HG03575 (cell line): ENCODE measurements around the gene ATF6.
A peak's percentile ranks its signal among the peaks of the same experiment; 100 is the strongest.

Experiments
- ATAC-seq: cut with Tn5 transposase; IDR thresholded peaks from one replicate; pipeline ENCODE4 v1.9.1; 2021; ENCODE audit not compliant: unreplicated experiment, insufficient number of reproducible peaks, low FRiP score; ENCODE audit errors: extremely low read depth

Gene ATF6

GRCh38 chr1:161949548-161949947 lies 183.4 kb downstream of the ATF6 start:
- ATAC-seq, result no peak

DNA sequence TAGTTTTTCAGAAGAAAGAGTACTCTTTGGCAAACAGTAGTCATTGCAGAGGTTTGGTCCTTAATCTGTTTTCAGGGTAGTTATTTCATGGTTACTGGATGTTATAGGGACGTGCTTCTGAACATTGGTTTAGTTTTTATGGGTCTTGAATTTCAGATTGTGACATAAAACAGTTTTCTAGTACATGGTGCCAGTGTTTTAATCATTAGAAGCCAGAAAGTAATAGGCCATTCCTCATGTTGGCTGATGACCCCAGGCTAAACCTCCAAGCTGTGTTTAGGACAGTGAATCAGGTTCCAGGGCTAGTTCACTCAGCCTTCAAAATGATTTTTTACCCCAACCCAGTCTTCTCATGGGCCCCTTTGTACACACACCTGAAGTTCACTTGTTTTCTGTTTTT lies 184.3 kb downstream of the ATF6 start:
- ATAC-seq, result no peak

GRCh38 chr1:161951646-161952045 lies 185.5 kb downstream of the ATF6 start:
- no peak for ATAC-seq

DNA sequence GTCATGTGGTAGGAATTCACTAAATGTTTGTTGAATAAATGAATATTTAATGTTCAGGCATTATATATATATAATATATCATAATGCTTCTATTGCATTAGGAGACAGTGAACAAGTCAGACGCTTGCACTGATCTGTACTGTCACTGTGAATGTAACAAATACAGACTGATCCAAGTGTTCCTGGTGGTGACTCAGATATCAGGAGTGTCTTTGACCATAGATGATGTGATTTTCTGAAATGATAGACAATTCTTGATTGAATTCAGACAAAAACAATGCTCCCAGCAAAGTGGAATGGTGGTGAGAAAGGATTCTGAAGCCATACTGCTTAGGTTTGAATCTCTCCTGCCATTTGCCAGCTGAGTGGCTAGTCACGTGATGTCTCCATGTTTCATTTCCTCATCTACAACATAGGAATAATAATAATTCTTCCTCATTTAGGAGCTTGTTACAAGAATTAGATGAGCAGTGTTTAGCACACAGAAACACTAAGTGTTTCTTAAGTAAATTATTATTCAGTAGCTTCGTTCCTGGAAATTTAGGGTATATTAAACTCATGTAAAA lies 186.6 kb downstream of the ATF6 start:
- ATAC-seq, result no peak

- ATAC-seq, result no peak
These were observed 187.3 kb downstream of the ATF6 start for GRCh38 chr1:161953256-161953920.

- ATAC-seq, result no peak
These were observed 187.9 kb downstream of the ATF6 start for GRCh38 chr1:161954050-161954449.

GRCh38 chr1:161954466-161954865 lies 188.3 kb downstream of the ATF6 start:
- ATAC-seq, result no peak

- no peak for ATAC-seq
These were observed 189.5 kb downstream of the ATF6 start for GRCh38 chr1:161955606-161956005.

DNA sequence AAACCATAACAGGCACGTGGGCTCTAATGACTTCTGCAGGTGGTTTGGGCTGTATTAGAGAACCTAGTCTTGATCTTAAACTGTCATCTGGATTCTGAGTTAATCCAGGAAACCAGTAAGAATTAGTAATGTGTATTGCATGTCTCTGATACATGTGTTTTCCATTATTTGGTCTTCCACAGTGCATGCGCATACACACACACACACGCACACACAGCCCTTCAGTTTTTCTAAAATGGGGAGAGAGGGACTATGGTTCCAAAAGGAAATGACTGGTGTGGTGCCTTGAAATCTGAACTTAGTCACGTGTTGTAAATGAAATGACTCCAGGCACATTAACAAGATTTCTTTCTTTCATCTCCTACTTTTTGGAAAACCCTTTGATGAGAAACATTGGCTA lies 190.0 kb downstream of the ATF6 start:
- ATAC-seq, result no peak

- no peak for ATAC-seq
These were observed 190.8 kb downstream of the ATF6 start for GRCh38 chr1:161956930-161957329.

DNA sequence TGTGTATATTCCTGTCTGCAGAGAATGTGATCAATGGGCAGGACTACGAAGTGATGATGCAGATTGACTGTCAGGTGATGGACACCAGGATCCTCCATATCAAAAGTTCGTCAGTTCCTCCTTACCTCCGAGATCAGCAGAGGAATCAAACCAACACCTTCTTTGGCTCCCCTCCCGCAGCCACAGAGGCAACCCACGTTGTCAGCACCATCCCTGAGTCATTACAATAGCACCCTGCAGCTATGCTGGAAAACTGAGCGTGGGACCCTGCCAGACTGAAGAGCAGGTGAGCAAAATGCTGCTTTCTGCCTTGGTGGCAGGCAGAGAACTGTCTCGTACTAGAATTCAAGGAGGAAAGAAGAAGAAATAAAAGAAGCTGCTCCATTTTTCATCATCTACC lies 192.3 kb downstream of the ATF6 start:
- no peak for ATAC-seq

GRCh38 chr1:161962091-161962887 lies 196.2 kb downstream of the ATF6 start:
- ATAC-seq, result peak; percentile 61

DNA sequence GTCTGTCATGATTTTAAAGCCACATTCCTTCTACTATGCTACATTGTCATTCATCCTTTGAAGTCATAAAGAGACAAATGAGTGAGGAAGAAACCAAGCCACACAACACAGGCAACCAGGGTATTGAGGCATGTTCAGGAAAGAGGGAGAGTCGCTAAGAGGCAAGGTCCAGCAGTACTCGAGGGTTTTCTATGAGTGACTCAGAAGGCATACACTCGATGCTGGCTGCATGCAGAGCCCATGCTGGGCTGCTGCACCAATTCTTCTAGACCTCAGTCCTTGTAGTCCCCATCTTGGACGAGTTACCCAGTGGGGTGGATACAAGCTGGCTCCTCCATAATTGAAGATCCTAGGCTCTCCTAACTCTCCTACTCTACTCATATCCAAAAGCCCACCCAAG lies 199.9 kb downstream of the ATF6 start:
- ATAC-seq, result no peak

DNA sequence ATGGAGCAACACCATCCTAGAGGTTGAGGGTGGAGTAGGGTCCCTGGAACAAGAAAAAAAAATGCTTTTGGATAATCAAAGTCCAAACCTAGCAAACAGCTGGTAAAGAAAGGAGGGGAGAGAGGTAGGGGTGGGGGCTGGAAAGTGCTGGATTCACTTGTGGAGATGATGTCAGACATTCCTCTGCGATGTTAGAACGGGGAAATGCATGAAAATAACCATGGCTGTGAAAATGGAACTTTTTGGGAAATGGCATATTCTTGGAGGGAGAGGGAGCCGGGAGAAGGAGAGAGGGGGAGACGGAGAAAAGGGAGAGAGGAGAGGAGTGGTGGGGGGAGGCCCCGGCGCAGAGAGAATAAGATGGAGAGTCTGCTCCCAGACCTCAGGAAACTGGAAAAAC lies 203.9 kb downstream of the ATF6 start:
- ATAC-seq, result no peak

- ATAC-seq, result no peak
These were observed 204.5 kb downstream of the ATF6 start for GRCh38 chr1:161970633-161971032.

- no peak for ATAC-seq
These were observed 206.7 kb downstream of the ATF6 start for GRCh38 chr1:161972828-161973227.

- ATAC-seq, result no peak
These were observed 208.1 kb downstream of the ATF6 start for GRCh38 chr1:161973924-161974845.

- ATAC-seq, result no peak
These were observed 212.1 kb downstream of the ATF6 start for GRCh38 chr1:161978011-161978790.

DNA sequence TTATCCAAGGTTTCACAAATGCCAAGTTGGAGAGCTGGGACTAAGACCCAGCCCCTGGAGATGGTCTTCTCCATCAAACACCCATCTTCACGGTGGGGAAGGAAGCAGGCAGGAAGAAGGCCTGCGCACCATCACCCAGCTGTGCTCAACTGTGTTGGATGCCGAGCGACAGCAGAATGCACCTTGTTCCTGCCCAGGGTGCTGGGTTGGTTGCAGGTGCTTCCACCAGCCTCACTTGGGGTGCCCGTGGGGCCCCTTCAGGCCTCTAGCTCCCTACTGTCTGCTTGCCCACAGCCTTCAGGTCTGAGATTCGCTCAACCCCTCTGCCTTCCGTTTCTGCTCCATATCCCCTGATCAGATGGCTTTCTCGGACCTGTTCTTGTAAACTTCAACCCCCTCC lies 215.0 kb downstream of the ATF6 start:
- no peak for ATAC-seq
